GM23338 (cell line): ENCODE data around the gene RASGRF2. TPM values are rescaled to one million over a fixed set of nuclear protein-coding genes. Genes with fewer than 3 reads are reported as not detected.

Experiments used
- ATAC-seq: fragments of 200-7000 bp; cut with Tn5 transposase; 3 replicates; pipeline ENCODE4 v1.9.1; 2020
- DNase-seq: peaks from one replicate; pipeline ENCODE4 v3.0.0-alpha.2; 2015; ENCODE audit warnings: low spot score
- H2AFZ ChIP-seq: fragments of 200-600 bp; sonication (generic); 2 replicates; pipeline ENCODE4 v1.8.0; 2016; ENCODE audit warnings: antibody characterized with exemption, mild to moderate bottlenecking, moderate library complexity
- H3F3A ChIP-seq: fragments of 200-600 bp; sonication (generic); replicated peaks from 2 replicates; pipeline ENCODE4 v1.8.0; 2017; ENCODE audit warnings: antibody characterized with exemption, mixed run types, low read depth
- H3K27ac ChIP-seq: fragments of 200-600 bp; sonication (generic); 2 replicates; pipeline ENCODE4 v1.6.1; 2016; ENCODE audit warnings: low read depth
- H3K27me3 ChIP-seq: fragments of 200-600 bp; sonication (generic); 2 replicates; pipeline ENCODE4 v1.8.0; 2016; ENCODE audit warnings: mild to moderate bottlenecking, mixed run types, moderate library complexity; ENCODE audit not compliant: insufficient read depth
- H3K36me3 ChIP-seq: fragments of 200-600 bp; sonication (generic); 2 replicates; pipeline ENCODE4 v1.8.0; 2016; ENCODE audit warnings: mild to moderate bottlenecking; ENCODE audit not compliant: insufficient read depth
- H3K4me1 ChIP-seq: fragments of 200-600 bp; sonication (generic); 2 replicates; pipeline ENCODE4 v1.8.0; 2016; ENCODE audit warnings: mild to moderate bottlenecking, moderate library complexity; ENCODE audit not compliant: insufficient read depth
- H3K4me2 ChIP-seq: fragments of 200-600 bp; sonication (generic); 2 replicates; pipeline ENCODE4 v1.7.1; 2017; ENCODE audit warnings: mixed run types
- H3K4me3 ChIP-seq: fragments of 200-600 bp; sonication (generic); 2 replicates; pipeline ENCODE4 v1.6.1; 2016; ENCODE audit warnings: mixed run types
- H3K79me2 ChIP-seq: fragments of 200-600 bp; sonication (generic); replicated peaks from 2 replicates; pipeline ENCODE4 v1.8.0; 2017; ENCODE audit warnings: mild to moderate bottlenecking; ENCODE audit not compliant: insufficient read depth
- H3K9me2 ChIP-seq: fragments of 200-600 bp; sonication (generic); 2 replicates; pipeline ENCODE4 v1.8.0; 2017; ENCODE audit not compliant: insufficient read depth
- H4K20me1 ChIP-seq: fragments of 200-600 bp; sonication (generic); replicated peaks from 2 replicates; pipeline ENCODE4 v1.8.0; 2017; ENCODE audit warnings: mild to moderate bottlenecking; ENCODE audit not compliant: insufficient read depth
- H3K27ac Mint-ChIP-seq: 2 replicates; pipeline ENCODE4 v1.8.0; 2020; ENCODE audit warnings: inconsistent platforms, mild to moderate bottlenecking, moderate library complexity, mixed read lengths
- H3K27me3 Mint-ChIP-seq: 3 replicates; pipeline ENCODE4 v1.8.0; 2022; ENCODE audit warnings: low read depth, mild to moderate bottlenecking, moderate library complexity, mixed read lengths, inconsistent platforms; ENCODE audit not compliant: insufficient read depth, poor library complexity
- H3K36me3 Mint-ChIP-seq: 3 replicates; pipeline ENCODE4 v1.8.0; 2021; ENCODE audit warnings: low read depth, mild to moderate bottlenecking, inconsistent platforms, moderate library complexity, mixed read lengths
- H3K4me1 Mint-ChIP-seq: 3 replicates; pipeline ENCODE4 v1.8.0; 2020; ENCODE audit warnings: mild to moderate bottlenecking, inconsistent platforms, mixed read lengths
- H3K4me3 Mint-ChIP-seq: 3 replicates; pipeline ENCODE4 v1.8.0; 2021; ENCODE audit warnings: moderate library complexity, mild to moderate bottlenecking, inconsistent platforms, mixed read lengths
- H3K9me3 Mint-ChIP-seq: 3 replicates; pipeline ENCODE4 v1.8.0; 2020; ENCODE audit warnings: moderate library complexity, mild to moderate bottlenecking, inconsistent platforms, mixed read lengths
- CTCF ChIP-seq, 2 experiments: fragments of 200-600 bp in 1 of 2; sonication (generic) in 1 of 2; conservative IDR thresholded peaks; 2 replicates each; pipeline versions ENCODE4 v1.5.1 to v1.6.1; 2016 to 2017; ENCODE audit warnings: antibody characterized with exemption in 2 of 2, low read depth in 2 of 2, mild to moderate bottlenecking in 2 of 2, moderate library complexity in 1 of 2
- ETS1 ChIP-seq: IDR thresholded peaks from 2 replicates; pipeline ENCODE4 v1.6.1; 2016; ENCODE audit warnings: antibody characterized with exemption
- EZH2phosphoT487 ChIP-seq: fragments of 200-600 bp; sonication (generic); IDR thresholded peaks from one replicate; pipeline ENCODE4 v1.8.1; 2018; ENCODE audit warnings: antibody characterized with exemption; ENCODE audit not compliant: unreplicated experiment
- JUNB ChIP-seq: IDR thresholded peaks from one replicate; pipeline ENCODE4 v1.6.1; 2016; ENCODE audit warnings: antibody characterized with exemption; ENCODE audit not compliant: unreplicated experiment
- POLR2AphosphoS5 ChIP-seq: IDR thresholded peaks from 2 replicates; pipeline ENCODE4 v1.6.1; 2016; ENCODE audit warnings: antibody characterized with exemption, low read depth
- REST ChIP-seq: IDR thresholded peaks from one replicate; pipeline ENCODE4 v1.6.1; 2018; ENCODE audit warnings: antibody characterized with exemption; ENCODE audit not compliant: unreplicated experiment
- ZNF114 ChIP-seq: fragments of 250-450 bp; sonication (Bioruptor Pico); IDR thresholded peaks from 2 replicates; pipeline ENCODE4 v1.5.0; 2020; ENCODE audit warnings: mild to moderate bottlenecking, moderate library complexity
- ZNF331 ChIP-seq: fragments of 250-450 bp; sonication (Bioruptor Pico); IDR thresholded peaks from 2 replicates; pipeline ENCODE4 v1.5.0; 2020; ENCODE audit warnings: low read depth, mild to moderate bottlenecking, moderate library complexity
- ZNF462 ChIP-seq: fragments of 250-450 bp; sonication (Bioruptor Pico); IDR thresholded peaks from 2 replicates; pipeline ENCODE4 v1.5.0; 2020; ENCODE audit warnings: mild to moderate bottlenecking, moderate library complexity
- polyA plus RNA-seq: library from polyadenylated mRNA; unstranded; fragments of >200 nt; fragmentation: Nextera tagmentation; extraction: Ambion mirVana; gene quantifications from 2 replicates; pipeline ENCODE4 v1.2.1, GENCODE V29; 2016
- total RNA-seq: library from RNA; depleted of rRNA; stranded (reverse); fragments of >200 nt; shearing (Covaris generic); gene quantifications from 2 replicates; pipeline ENCODE4 v1.2.3, GENCODE V29; 2014

Gene RASGRF2
- total and polyA plus RNA-seq, 2 experiments from 2014 or later, result 5.0 to 19.2 TPM

GRCh38 chr5:81187885-81188284 lies 227.7 kb downstream of the RASGRF2 start:
- H3K4me1 Mint-ChIP-seq, result peaks cover 23% of the 10 kb centered on the region

More at GRCh38 chr5:81187885-81188284, 227.7 kb downstream of the RASGRF2 start:
- H3K4me3 ChIP-seq, result no peak overlapping the region
- DNase-seq (no peak), ATAC-seq (no peak)
- H3K27ac ChIP-seq, result no peak overlapping the region
- no peaks in the 10 kb centered on the region for H3K36me3 ChIP-seq
- TF ChIP-seq ETS1 (no peak), CTCF (conservative IDR thresholded peaks at IDR 0.05; ENCODE audit: low read depth in 2 of 2) (no peak), POLR2AphosphoS5 (no peak), JUNB (no peak), ZNF331 (no peak), REST (no peak), EZH2phosphoT487 (no peak), ZNF462 (CRISPR knock-in tag) (no peak), ZNF114 (CRISPR knock-in tag) (no peak)
- H4K20me1 ChIP-seq, result no peaks in the 10 kb centered on the region; the same call in 1 of the 2 replicates
- no peaks in the 10 kb centered on the region for H3K36me3 Mint-ChIP-seq
- no peaks in the 10 kb centered on the region for H3K79me2 ChIP-seq
- no peaks in the 10 kb centered on the region for H3F3A ChIP-seq
- peaks cover 1% of the 10 kb centered on the region for H3K27me3 Mint-ChIP-seq
- no peaks in the 10 kb centered on the region for H3K9me2 ChIP-seq
- H3K27ac Mint-ChIP-seq, result no peak overlapping the region
- H3K9me3 Mint-ChIP-seq, result no peaks in the 10 kb centered on the region
- no peaks in the 10 kb centered on the region for H3K4me1 ChIP-seq
- H3K4me2 ChIP-seq, result no peak overlapping the region
- H3K4me3 Mint-ChIP-seq, result no peak overlapping the region
- no peak overlapping the region for H2AFZ ChIP-seq
- H3K27me3 ChIP-seq, result no peaks in the 10 kb centered on the region
